WERI-Rb-1 (cell line): ENCODE results near the gene SBF1.
"Not testable (repeated sequence)": the region's sequence is repeated elsewhere in the genome, so short reads cannot be mapped to it uniquely, and the experiment has no call there.

Source experiments
- DNase-seq: peaks from one replicate; pipeline ENCODE4 v3.0.0-alpha.2; 2020
- H3K27ac ChIP-seq: fragments of 250-450 bp; sonication (Bioruptor Pico); 2 replicates; pipeline ENCODE4 v1.5.1; 2020; ENCODE audit warnings: mild to moderate bottlenecking, moderate library complexity
- H3K27me3 ChIP-seq: fragments of 250-450 bp; sonication (Bioruptor Pico); 2 replicates; pipeline ENCODE4 v1.5.1; 2021; ENCODE audit warnings: mild to moderate bottlenecking, low read depth, moderate library complexity; ENCODE audit not compliant: insufficient read depth, severe bottlenecking
- H3K36me3 ChIP-seq: fragments of 250-450 bp; sonication (Bioruptor Pico); 2 replicates; pipeline ENCODE4 v1.5.1; 2020; ENCODE audit warnings: mild to moderate bottlenecking, moderate library complexity
- H3K4me3 ChIP-seq: 2 replicates; pipeline ENCODE4 v1.5.1; 2011; ENCODE audit warnings: low read depth, mild to moderate bottlenecking, control low read depth, low read length
- H3K9me3 ChIP-seq: fragments of 250-450 bp; sonication (Bioruptor Pico); 2 replicates; pipeline ENCODE4 v1.5.1; 2021; ENCODE audit warnings: mild to moderate bottlenecking, moderate library complexity; ENCODE audit not compliant: severe bottlenecking
- TF ChIP-seq, protein P1 (sequence below): IDR thresholded peaks from 2 replicates; pipeline ENCODE4 v1.5.1; 2011; ENCODE audit warnings: low read depth, mild to moderate bottlenecking, control low read depth, inconsistent platforms, low read length

The SBF1 gene

DNA sequence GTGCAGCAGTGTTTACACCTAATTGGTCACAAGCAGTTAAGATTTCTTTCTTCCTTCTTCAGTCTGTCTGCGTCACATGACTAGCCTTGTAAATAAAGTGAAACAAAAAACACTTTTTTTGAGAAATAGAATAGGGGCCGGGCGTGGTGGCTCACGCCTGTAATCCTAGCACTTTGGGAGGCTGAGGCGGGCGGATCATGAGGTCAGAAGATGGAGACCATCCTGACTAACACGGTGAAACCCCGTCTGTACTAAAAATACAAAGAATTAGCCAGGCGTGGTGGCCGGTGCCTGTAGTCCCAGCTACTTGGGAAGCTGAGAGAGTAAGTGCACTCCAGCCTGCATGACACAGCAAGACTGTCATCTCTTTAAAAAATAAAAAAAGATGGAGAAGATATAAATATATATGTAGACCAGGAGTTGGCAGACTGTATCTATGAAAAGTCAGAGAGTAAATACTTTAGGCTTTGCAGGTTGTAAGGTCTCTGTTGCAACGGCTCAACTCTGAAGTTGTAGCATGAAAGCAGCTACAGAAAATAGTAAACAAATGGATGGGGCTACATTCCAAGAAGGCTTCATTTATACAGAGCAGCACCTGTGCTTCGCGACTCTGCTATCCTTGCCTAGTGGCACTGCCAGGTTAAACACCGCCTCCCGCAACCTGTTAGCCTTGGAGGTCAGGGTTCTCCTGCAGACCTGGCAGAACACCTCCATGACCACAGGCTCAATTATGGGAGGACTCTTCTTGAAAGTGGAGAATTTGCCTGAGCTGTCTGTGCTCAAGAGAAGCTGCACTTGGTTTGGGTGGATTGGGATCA, 75.8 kb downstream of the SBF1 start:
- TF ChIP-seq, protein P1, sequence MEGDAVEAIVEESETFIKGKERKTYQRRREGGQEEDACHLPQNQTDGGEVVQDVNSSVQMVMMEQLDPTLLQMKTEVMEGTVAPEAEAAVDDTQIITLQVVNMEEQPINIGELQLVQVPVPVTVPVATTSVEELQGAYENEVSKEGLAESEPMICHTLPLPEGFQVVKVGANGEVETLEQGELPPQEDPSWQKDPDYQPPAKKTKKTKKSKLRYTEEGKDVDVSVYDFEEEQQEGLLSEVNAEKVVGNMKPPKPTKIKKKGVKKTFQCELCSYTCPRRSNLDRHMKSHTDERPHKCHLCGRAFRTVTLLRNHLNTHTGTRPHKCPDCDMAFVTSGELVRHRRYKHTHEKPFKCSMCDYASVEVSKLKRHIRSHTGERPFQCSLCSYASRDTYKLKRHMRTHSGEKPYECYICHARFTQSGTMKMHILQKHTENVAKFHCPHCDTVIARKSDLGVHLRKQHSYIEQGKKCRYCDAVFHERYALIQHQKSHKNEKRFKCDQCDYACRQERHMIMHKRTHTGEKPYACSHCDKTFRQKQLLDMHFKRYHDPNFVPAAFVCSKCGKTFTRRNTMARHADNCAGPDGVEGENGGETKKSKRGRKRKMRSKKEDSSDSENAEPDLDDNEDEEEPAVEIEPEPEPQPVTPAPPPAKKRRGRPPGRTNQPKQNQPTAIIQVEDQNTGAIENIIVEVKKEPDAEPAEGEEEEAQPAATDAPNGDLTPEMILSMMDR = no peak
- no peak overlapping the region for H3K27ac ChIP-seq
- H3K27me3 ChIP-seq = no peaks in the 10 kb centered on the region
- peaks cover 32% of the 10 kb centered on the region for H3K36me3 ChIP-seq
- DNase-seq = no peak
- no peak overlapping the region for H3K4me3 ChIP-seq
- H3K9me3 ChIP-seq = no peaks in the 10 kb centered on the region

DNA sequence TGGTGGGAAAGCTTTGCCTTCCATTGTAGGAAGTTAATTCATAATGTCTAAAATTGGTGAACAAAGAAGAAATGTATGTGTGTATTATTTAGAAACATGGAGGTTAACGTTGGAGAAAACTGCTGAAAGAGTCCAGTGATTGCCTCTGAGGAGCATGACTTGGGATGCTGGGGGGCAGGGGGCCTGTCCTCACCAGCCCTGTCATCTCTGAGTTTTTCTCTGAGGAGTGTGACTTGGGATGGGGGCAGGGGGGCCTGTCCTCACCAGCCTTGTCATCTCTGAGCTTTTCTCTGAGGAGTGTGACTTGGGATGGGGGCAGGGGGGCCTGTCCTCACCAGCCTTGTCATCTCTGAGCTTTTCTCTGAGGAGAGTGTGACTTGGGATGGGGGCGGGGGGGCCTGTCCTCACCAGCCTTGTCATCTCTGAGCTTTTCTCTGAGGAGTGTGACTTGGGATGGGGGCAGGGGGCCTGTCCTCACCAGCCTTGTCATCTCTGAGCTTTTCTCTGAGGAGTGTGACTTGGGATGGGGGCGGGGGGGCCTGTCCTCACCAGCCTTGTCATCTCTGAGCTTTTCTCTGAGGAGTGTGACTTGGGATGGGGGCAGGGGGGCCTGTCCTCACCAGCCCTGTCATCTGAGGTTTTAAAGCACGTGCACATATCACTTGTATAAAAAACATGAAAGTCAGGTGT, 77.3 kb downstream of the SBF1 start:
- not testable (repeated sequence) for DNase-seq, H3K9me3 ChIP-seq, H3K4me3 ChIP-seq, H3K27me3 ChIP-seq, H3K27ac ChIP-seq
- peaks cover 34% of the 10 kb centered on the region for H3K36me3 ChIP-seq

DNA sequence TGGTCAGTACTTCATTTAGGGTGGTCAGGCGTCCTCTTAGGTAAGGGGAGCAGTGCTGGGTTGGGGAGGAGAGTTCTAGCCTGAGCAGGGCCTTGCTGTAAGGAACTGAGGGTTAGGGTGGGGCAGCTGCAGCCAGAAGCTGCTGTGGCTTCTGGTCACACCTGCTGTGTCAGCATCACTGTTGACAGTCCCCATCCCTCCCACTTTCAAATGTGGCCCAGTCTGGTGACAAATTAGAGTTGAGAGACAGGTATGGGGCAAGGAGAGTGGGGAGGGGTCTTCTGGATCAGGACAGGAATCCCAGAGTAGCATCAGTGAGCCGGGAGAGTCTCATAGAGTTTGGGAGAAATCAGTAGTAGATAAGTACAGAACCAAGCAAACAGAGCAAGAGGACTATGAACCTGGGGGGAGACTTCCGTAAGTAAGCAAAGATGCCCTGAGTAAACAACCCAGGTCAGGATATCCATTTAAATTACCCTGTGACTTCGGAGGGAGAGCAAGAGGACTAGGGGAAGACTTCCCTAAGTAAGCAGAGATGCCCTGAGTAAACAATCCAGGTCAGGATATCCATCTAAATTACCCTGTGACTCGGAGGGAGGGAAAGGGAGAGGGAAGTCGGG, 78.0 kb downstream of the SBF1 start:
- Histone ChIP-seq H3K27me3 (no peaks in the 10 kb centered on the region), H3K36me3 (peaks cover 34% of the 10 kb centered on the region), H3K4me3 (no peak overlapping the region), H3K9me3 (no peaks in the 10 kb centered on the region), H3K27ac (no peak overlapping the region)
- TF ChIP-seq, protein P1 = no peak
- DNase-seq = no peak
